NCI-H1694 (cell line): ENCODE measurements around the gene CABLES1.

Source experiments
- DNase-seq: peaks from one replicate; lab custom pipeline; 2025; lab: John Stamatoyannopoulos, UW

CABLES1 gene

GRCh38 chr18:23223641-23224040 lies 88.4 kb downstream of the CABLES1 start:
- DNase-seq: no peak

GRCh38 chr18:23225503-23225902 lies 90.2 kb downstream of the CABLES1 start:
- DNase-seq: no peak

- DNase-seq: no peak
These were observed 91.1 kb downstream of the CABLES1 start for GRCh38 chr18:23226391-23226790.

GRCh38 chr18:23226930-23227725 lies 91.8 kb downstream of the CABLES1 start:
- DNase-seq: no peak

- no peak for DNase-seq
These were observed 92.4 kb downstream of the CABLES1 start for GRCh38 chr18:23227726-23228070.

GRCh38 chr18:23228102-23229061 lies 93.1 kb downstream of the CABLES1 start:
- peak; percentile 9 for DNase-seq

- no peak for DNase-seq
These were observed 94.2 kb downstream of the CABLES1 start for GRCh38 chr18:23229472-23229871.

- no peak for DNase-seq
These were observed 95.4 kb downstream of the CABLES1 start for GRCh38 chr18:23230686-23231085.

- no peak for DNase-seq
These were observed 96.2 kb downstream of the CABLES1 start for GRCh38 chr18:23231340-23232021.

- DNase-seq: no peak
These were observed 97.0 kb downstream of the CABLES1 start for GRCh38 chr18:23232331-23232730.

GRCh38 chr18:23234619-23235018 lies 99.3 kb downstream of the CABLES1 start:
- DNase-seq: no peak

GRCh38 chr18:23235336-23235735 lies 100.1 kb downstream of the CABLES1 start:
- DNase-seq: no peak

GRCh38 chr18:23235860-23236259 lies 100.6 kb downstream of the CABLES1 start:
- DNase-seq: no peak

- no peak for DNase-seq
These were observed 101.7 kb downstream of the CABLES1 start for GRCh38 chr18:23236876-23237468.

GRCh38 chr18:23237524-23238151 lies 102.4 kb downstream of the CABLES1 start:
- no peak for DNase-seq

GRCh38 chr18:23238152-23238531 lies 102.9 kb downstream of the CABLES1 start:
- DNase-seq: no peak

GRCh38 chr18:23238651-23239349 lies 103.5 kb downstream of the CABLES1 start:
- no peak for DNase-seq

- no peak for DNase-seq
These were observed 104.0 kb downstream of the CABLES1 start for GRCh38 chr18:23239350-23239692.

- DNase-seq: no peak
These were observed 104.8 kb downstream of the CABLES1 start for GRCh38 chr18:23239885-23240608.

GRCh38 chr18:23240609-23240930 lies 105.3 kb downstream of the CABLES1 start:
- no peak for DNase-seq
